VCaP (cell line): ENCODE data around the gene RPUSD1.

Experiments
- H3K27ac ChIP-seq: fragments of 450-650 bp; 2 replicates; pipeline ENCODE4 v1.5.1; 2017
- TF ChIP-seq, protein P1 (sequence below): fragments of 450-650 bp; conservative IDR thresholded peaks from 2 replicates; pipeline ENCODE4 v1.5.1; 2017; ENCODE audit warnings: mild to moderate bottlenecking, moderate library complexity

Gene RPUSD1

GRCh38 chr16:772959-773358 lies 15.2 kb downstream of the RPUSD1 start:
- H3K27ac ChIP-seq, result no peak overlapping the region
- TF ChIP-seq, protein P1, sequence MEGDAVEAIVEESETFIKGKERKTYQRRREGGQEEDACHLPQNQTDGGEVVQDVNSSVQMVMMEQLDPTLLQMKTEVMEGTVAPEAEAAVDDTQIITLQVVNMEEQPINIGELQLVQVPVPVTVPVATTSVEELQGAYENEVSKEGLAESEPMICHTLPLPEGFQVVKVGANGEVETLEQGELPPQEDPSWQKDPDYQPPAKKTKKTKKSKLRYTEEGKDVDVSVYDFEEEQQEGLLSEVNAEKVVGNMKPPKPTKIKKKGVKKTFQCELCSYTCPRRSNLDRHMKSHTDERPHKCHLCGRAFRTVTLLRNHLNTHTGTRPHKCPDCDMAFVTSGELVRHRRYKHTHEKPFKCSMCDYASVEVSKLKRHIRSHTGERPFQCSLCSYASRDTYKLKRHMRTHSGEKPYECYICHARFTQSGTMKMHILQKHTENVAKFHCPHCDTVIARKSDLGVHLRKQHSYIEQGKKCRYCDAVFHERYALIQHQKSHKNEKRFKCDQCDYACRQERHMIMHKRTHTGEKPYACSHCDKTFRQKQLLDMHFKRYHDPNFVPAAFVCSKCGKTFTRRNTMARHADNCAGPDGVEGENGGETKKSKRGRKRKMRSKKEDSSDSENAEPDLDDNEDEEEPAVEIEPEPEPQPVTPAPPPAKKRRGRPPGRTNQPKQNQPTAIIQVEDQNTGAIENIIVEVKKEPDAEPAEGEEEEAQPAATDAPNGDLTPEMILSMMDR, result no peak

DNA sequence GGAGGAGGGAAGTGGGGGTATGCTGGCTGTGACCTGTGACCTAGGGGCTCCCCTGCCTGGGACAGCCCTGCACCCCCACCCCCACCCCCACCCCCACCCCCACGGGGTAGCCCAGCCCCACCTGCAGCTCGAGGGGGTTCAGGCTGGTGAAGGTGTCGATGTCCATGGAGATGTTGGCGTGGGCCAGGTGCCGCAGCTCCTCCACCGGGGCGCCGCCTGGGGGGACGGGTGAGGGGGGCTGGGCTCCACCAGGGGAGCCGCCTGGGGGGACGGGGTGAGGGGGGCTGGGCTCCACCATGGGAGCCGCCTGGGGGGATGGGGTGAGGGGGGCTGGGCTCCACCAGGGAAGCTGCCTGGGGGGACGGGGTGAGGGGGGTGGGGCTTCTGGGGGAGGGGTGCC lies 17.8 kb downstream of the RPUSD1 start:
- TF ChIP-seq, protein P1, result no peak
- H3K27ac ChIP-seq, result no peak overlapping the region

GRCh38 chr16:769934-770333 lies 18.2 kb downstream of the RPUSD1 start:
- H3K27ac ChIP-seq, result no peak overlapping the region
- TF ChIP-seq, protein P1, result no peak

DNA sequence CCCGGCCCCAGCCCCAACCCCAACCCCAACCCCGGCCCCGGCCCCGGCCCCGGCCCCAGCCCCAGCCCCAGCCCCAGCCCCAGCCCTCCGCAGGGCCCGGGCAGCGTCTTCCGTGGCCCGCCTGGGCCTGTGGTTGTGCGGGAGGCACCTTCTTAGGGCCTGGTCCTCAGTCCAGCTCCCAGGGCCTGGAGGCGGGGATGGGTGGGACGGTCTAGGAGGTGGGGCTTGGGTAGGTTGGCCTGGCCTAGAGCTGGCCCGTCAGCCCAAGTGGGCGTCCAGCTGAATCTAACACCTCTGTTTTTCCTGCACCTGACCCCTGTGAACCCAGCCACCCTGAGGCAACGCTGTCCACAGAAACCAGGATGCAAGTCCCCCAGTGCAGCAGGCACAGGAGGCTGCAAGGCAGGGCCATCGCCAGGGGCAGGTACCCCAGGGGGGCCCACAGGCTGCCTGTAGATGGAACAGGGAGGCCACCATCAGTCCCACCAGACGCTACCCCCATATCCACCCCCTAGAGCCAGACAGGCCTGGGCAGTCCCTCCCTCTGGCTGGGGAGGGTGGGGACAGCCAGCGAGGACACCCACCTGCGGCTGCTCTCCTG lies 18.9 kb downstream of the RPUSD1 start:
- no peak overlapping the region for H3K27ac ChIP-seq
- TF ChIP-seq, protein P1, result no peak

GRCh38 chr16:768428-768827 lies 19.8 kb downstream of the RPUSD1 start:
- TF ChIP-seq, protein P1, result no peak
- H3K27ac ChIP-seq, result no peak overlapping the region

DNA sequence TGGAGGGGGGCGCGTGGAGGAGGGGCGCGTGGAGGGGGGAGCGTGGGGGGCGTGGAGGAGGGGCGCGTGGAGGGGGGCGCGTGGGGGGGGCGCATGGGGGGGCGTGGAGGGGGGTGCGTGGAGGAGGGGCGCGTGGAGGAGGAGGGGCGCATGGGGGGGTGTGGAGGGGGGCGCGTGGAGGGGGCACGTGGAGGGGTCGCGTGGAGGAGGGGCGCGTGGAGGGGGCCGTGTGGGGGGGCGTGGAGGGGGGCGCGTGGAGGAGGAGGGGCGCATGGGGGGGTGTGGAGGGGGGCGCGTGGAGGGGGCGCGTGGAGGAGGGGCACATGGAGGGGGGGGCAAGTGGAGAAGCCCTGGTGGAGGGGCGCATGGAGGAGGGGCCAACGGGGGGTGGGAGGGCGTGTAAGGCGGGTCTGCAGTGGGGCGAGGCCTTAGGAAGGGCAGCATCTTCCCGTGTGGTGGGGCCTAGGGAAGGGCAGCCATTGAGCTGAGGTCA lies 20.4 kb downstream of the RPUSD1 start:
- H3K27ac ChIP-seq, result no peak overlapping the region

GRCh38 chr16:766820-767640 lies 21.2 kb downstream of the RPUSD1 start:
- no peak overlapping the region for H3K27ac ChIP-seq
- TF ChIP-seq, protein P1, result no peak

More for the DNA sequence above, 20.4 kb downstream of the RPUSD1 start:
- TF ChIP-seq, protein P1, result no peak
